ENCODE measurements around the gene TCEANC2.
"Not testable (repeated sequence)": the region's sequence is repeated elsewhere in the genome, so short reads cannot be mapped to it uniquely, and the experiment has no call there.

Gene TCEANC2

GRCh38 chr1:54027848-54028247, 25.6 kb upstream of the TCEANC2 start:
- no peak for DNase-seq (ENCODE audit: low read depth in 2 of 2)

GRCh38 chr1:54028306-54029251, 24.8 kb upstream of the TCEANC2 start:
- no peak for DNase-seq (ENCODE audit: low read depth in 2 of 2)

GRCh38 chr1:54037476-54037875, 15.9 kb upstream of the TCEANC2 start:
- no peak for DNase-seq (ENCODE audit: low read depth in 2 of 2)

GRCh38 chr1:54041806-54042205, 11.6 kb upstream of the TCEANC2 start:
- no peak for DNase-seq (ENCODE audit: low read depth in 2 of 2)

GRCh38 chr1:54045496-54045895, 7.9 kb upstream of the TCEANC2 start:
- no peak for DNase-seq (ENCODE audit: low read depth in 2 of 2)

- no peak for DNase-seq (ENCODE audit: low read depth in 2 of 2)
These were observed 6.6 kb upstream of the TCEANC2 start for GRCh38 chr1:54046671-54047383.

- DNase-seq (ENCODE audit: low read depth in 2 of 2) = no peak
These were observed 5.8 kb upstream of the TCEANC2 start for GRCh38 chr1:54047384-54048305.

GRCh38 chr1:54050435-54050834, 3.0 kb upstream of the TCEANC2 start:
- DNase-seq (ENCODE audit: low read depth in 2 of 2) = not testable (repeated sequence)

- DNase-seq (ENCODE audit: low read depth in 2 of 2) = no peak
These were observed 1.4 kb upstream of the TCEANC2 start for GRCh38 chr1:54051933-54052430.

GRCh38 chr1:54052431-54052933, 926 bp upstream of the TCEANC2 start:
- no peak for DNase-seq (ENCODE audit: low read depth in 2 of 2)

- DNase-seq (ENCODE audit: low read depth in 2 of 2) = no peak
These were observed 483 bp downstream of the TCEANC2 start for GRCh38 chr1:54053745-54054437.

GRCh38 chr1:54054438-54054749, 986 bp downstream of the TCEANC2 start:
- no peak for DNase-seq (ENCODE audit: low read depth in 2 of 2)

GRCh38 chr1:54064299-54064698, 10.9 kb downstream of the TCEANC2 start:
- DNase-seq (ENCODE audit: low read depth in 2 of 2) = no peak

GRCh38 chr1:54069791-54070170, 16.4 kb downstream of the TCEANC2 start:
- DNase-seq (ENCODE audit: low read depth in 2 of 2) = no peak

GRCh38 chr1:54070171-54070837, 16.9 kb downstream of the TCEANC2 start:
- DNase-seq (ENCODE audit: low read depth in 2 of 2) = no peak

GRCh38 chr1:54077359-54077758, 24.0 kb downstream of the TCEANC2 start:
- no peak for DNase-seq (ENCODE audit: low read depth in 2 of 2)

GRCh38 chr1:54080598-54081049, 27.2 kb downstream of the TCEANC2 start:
- DNase-seq (ENCODE audit: low read depth in 2 of 2) = no peak

- DNase-seq (ENCODE audit: low read depth in 2 of 2) = peak; percentile 8 to 24
These were observed 28.2 kb downstream of the TCEANC2 start for GRCh38 chr1:54081306-54082270.

- no peak for DNase-seq (ENCODE audit: low read depth in 2 of 2)
These were observed 31.4 kb downstream of the TCEANC2 start for GRCh38 chr1:54084794-54085193.

Data from stimulated activated CD8-positive, alpha-beta memory T cell treated with anti-CD3 and anti-CD28 coated beads, Interleukin-2, amount 100 ng/mL, for 1 hour (primary cell).